ENCODE data around the gene LRP8. TPM values are rescaled to one million over a fixed set of nuclear protein-coding genes. Genes with fewer than 3 reads are reported as not detected.

The LRP8 gene
- total and polyA plus RNA-seq, 4 donors, result 2.6 to 20.0 (median 9.6) TPM

DNA sequence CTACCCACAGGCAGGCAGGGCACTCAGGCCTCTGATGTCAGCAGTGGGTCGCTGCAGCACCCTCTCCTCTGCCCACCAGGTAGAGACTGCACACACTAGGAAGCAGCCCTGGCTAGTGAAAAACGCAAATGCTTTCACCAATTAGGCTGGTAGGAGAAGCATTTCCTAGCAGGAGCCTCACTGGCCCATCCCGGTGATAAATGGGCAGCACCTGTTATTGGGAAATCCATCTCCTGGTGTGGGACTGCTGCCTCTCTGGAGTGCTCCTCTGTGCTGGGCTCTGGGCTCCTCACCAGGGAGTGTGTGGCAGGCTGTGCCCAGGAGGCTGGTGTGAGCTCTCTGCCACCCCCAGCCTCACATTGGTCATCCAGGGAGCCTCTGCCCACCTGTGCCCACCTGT is 28.6 kb downstream of the LRP8 start:
- peaks cover 0 to 19% (median 6%) of the 10 kb centered on the region in 5 donors for H3K4me1 ChIP-seq (ENCODE audit: control insufficient read depth in 5 of 5, insufficient read depth in 5 of 5, low read length in 5 of 5)
- no peaks in the 10 kb centered on the region for H3K27me3 ChIP-seq (ENCODE audit: control insufficient read depth in 3 of 3, insufficient read depth in 3 of 3, low read length in 2 of 3)
- no peak for DNase-seq
- no peak overlapping the region for H3K9ac ChIP-seq (ENCODE audit: insufficient read depth in 1 of 2, low read length in 2 of 2)
- no peak overlapping the region for H3K4me3 ChIP-seq
- WGBS, 2 donors, result 89 to 92% methylated on average over 3 of the region's 3 CpGs
- H3K27ac ChIP-seq (ENCODE audit: low read depth in 1 of 2, low read length in 1 of 2), result no peak overlapping the region
- no peaks in the 10 kb centered on the region for H3K36me3 ChIP-seq (ENCODE audit: control insufficient read depth in 4 of 4, insufficient read depth in 4 of 4, low read length in 4 of 4)
- TF ChIP-seq, protein P1, sequence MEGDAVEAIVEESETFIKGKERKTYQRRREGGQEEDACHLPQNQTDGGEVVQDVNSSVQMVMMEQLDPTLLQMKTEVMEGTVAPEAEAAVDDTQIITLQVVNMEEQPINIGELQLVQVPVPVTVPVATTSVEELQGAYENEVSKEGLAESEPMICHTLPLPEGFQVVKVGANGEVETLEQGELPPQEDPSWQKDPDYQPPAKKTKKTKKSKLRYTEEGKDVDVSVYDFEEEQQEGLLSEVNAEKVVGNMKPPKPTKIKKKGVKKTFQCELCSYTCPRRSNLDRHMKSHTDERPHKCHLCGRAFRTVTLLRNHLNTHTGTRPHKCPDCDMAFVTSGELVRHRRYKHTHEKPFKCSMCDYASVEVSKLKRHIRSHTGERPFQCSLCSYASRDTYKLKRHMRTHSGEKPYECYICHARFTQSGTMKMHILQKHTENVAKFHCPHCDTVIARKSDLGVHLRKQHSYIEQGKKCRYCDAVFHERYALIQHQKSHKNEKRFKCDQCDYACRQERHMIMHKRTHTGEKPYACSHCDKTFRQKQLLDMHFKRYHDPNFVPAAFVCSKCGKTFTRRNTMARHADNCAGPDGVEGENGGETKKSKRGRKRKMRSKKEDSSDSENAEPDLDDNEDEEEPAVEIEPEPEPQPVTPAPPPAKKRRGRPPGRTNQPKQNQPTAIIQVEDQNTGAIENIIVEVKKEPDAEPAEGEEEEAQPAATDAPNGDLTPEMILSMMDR (IDR thresholded peaks at IDR 0.05; ENCODE audit: control extremely low read depth, extremely low read depth), result no peak
- no peak for ATAC-seq (ENCODE audit: insufficient read depth, low FRiP score)
- H3K9me3 ChIP-seq (ENCODE audit: control insufficient read depth in 4 of 4, insufficient read depth in 3 of 4, low read length in 3 of 4), result no peaks in the 10 kb centered on the region

DNA sequence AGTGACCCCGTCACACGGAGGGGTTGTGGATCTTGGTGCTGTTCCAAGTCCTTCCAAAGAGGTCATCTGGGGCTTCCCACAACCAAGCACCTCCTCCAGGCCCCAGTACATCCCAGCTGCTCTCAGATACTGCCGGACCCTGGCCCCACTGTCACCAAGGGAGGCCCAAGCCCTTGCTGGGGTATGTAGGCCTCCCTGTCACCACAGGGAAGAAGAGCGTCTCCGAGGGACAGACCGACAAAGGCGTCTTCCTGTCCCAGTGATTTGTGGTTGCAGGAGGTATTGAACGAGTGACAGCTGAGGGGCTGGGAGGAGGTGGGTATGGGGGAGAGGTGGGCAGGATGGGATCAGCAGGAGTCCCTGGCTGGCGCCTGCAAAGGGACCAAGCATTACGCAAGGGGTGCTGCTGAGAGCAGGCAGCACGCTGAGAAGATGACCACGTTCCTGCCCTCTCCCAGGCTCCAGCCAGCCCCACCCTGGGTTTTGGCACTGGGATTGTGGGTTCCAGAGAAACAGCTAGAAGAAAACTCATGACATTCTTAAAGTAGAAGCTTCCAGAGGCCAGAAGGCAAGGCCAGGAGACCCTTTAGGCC is 29.7 kb downstream of the LRP8 start:
- no peak for ATAC-seq (ENCODE audit: insufficient read depth, low FRiP score)
- H3K36me3 ChIP-seq (ENCODE audit: control insufficient read depth in 4 of 4, insufficient read depth in 4 of 4, low read length in 4 of 4), result no peaks in the 10 kb centered on the region
- no peak overlapping the region for H3K4me3 ChIP-seq
- 56 to 71% methylated on average over 12 of the region's 12 CpGs for WGBS, 2 donors
- TF ChIP-seq, protein P1 (IDR thresholded peaks at IDR 0.05; ENCODE audit: control extremely low read depth, extremely low read depth), result no peak
- no peak for DNase-seq
- no peak overlapping the region for H3K9ac ChIP-seq (ENCODE audit: insufficient read depth in 1 of 2, low read length in 2 of 2)
- H3K27me3 ChIP-seq (ENCODE audit: control insufficient read depth in 3 of 3, insufficient read depth in 3 of 3, low read length in 2 of 3), result no peaks in the 10 kb centered on the region
- no peaks in the 10 kb centered on the region for H3K9me3 ChIP-seq (ENCODE audit: control insufficient read depth in 4 of 4, insufficient read depth in 3 of 4, low read length in 3 of 4)
- H3K4me1 ChIP-seq (ENCODE audit: control insufficient read depth in 5 of 5, insufficient read depth in 5 of 5, low read length in 5 of 5), result peaks cover 0 to 19% (median 9%) of the 10 kb centered on the region in 5 donors
- no peak overlapping the region for H3K27ac ChIP-seq (ENCODE audit: low read depth in 1 of 2, low read length in 1 of 2)

DNA sequence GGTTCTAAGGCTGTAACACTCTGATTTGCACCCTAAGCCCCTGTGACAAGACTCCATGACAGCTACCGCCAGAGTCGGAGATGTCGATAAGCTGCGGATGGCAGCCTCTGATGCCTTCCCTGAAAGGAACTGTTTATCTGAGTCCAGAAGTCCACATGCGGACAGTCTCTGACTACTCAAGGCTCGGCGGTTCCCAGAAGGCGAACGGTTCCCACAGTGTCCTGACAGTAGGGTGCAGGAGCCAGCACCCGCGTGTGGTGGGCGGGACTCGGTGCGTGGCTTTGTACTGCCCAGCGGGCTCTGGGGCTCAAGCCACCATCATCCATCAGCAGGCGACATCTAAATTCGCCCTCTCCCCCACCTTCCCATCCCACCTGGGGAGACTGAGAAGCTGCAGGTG is 30.7 kb downstream of the LRP8 start:
- Histone ChIP-seq H3K27ac (ENCODE audit: low read depth in 1 of 2, low read length in 1 of 2) (no peak overlapping the region), H3K9ac (ENCODE audit: insufficient read depth in 1 of 2, low read length in 2 of 2) (no peak overlapping the region), H3K36me3 (ENCODE audit: control insufficient read depth in 4 of 4, insufficient read depth in 4 of 4, low read length in 4 of 4) (no peaks in the 10 kb centered on the region), H3K9me3 (ENCODE audit: control insufficient read depth in 4 of 4, insufficient read depth in 3 of 4, low read length in 3 of 4) (no peaks in the 10 kb centered on the region), H3K27me3 (ENCODE audit: control insufficient read depth in 3 of 3, insufficient read depth in 3 of 3, low read length in 2 of 3) (no peaks in the 10 kb centered on the region), H3K4me3 (no peak overlapping the region), H3K4me1 (ENCODE audit: control insufficient read depth in 5 of 5, insufficient read depth in 5 of 5, low read length in 5 of 5) (peaks cover 0 to 19% (median 11%) of the 10 kb centered on the region in 5 donors)
- 88 to 96% methylated on average over 17 of the region's 17 CpGs for WGBS, 2 donors
- no peak for DNase-seq
- ATAC-seq (ENCODE audit: insufficient read depth, low FRiP score), result no peak
- TF ChIP-seq, protein P1 (IDR thresholded peaks at IDR 0.05; ENCODE audit: control extremely low read depth, extremely low read depth), result no peak
